HL-60 (cell line): ENCODE data around the gene SGO2.

ENCODE experiments used
- DNase-seq, 2 experiments: peaks; one replicate each; pipeline ENCODE4 v3.0.0-alpha.2; 2010 to 2020; ENCODE audit warnings: low read depth in 1 of 2, low spot score in 1 of 2
- H3K27ac ChIP-seq: fragments of 250-450 bp; sonication (Bioruptor Pico); replicated peaks from 2 replicates; pipeline ENCODE4 v1.5.1; 2020; ENCODE audit warnings: mild to moderate bottlenecking, moderate library complexity
- H3K27me3 ChIP-seq: fragments of 250-450 bp; sonication (Bioruptor Pico); 2 replicates; pipeline ENCODE4 v1.5.1; 2021; ENCODE audit warnings: mild to moderate bottlenecking, moderate library complexity; ENCODE audit not compliant: insufficient read depth, poor library complexity, severe bottlenecking
- H3K4me3 ChIP-seq: replicated peaks from 2 replicates; pipeline ENCODE4 v1.5.1; 2011; ENCODE audit warnings: mild to moderate bottlenecking, control low read depth, low read length; ENCODE audit not compliant: insufficient read depth
- CTCF ChIP-seq: IDR thresholded peaks from one replicate; pipeline ENCODE4 v1.5.1; 2011; ENCODE audit warnings: low read length, control low read depth, inconsistent platforms; ENCODE audit not compliant: insufficient read depth
- GABPA ChIP-seq: IDR thresholded peaks from 2 replicates; pipeline ENCODE4 v1.6.1; 2012; ENCODE audit warnings: low read depth
- POLR2AphosphoS5 ChIP-seq: IDR thresholded peaks from 2 replicates; pipeline ENCODE4 v1.6.1; 2012; ENCODE audit warnings: low read depth
- SPI1 ChIP-seq: IDR thresholded peaks from 2 replicates; pipeline ENCODE4 v1.6.1; 2012; ENCODE audit warnings: low read depth, mild to moderate bottlenecking, borderline replicate concordance
- TF ChIP-seq, protein P1 (sequence below): IDR thresholded peaks from 2 replicates; pipeline ENCODE4 v1.6.1; 2012; ENCODE audit warnings: low read depth; ENCODE audit not compliant: insufficient replicate concordance

SGO2 gene

GRCh38 chr2:200515155-200515554 lies 10.9 kb upstream of the SGO2 start:
- Histone ChIP-seq H3K27ac (no peak overlapping the region), H3K27me3 (no peaks in the 10 kb centered on the region), H3K4me3 (no peak overlapping the region)
- DNase-seq: no peak
- TF ChIP-seq SPI1 (no peak), CTCF (no peak), GABPA (no peak), POLR2AphosphoS5 (no peak)
- TF ChIP-seq, protein P1, sequence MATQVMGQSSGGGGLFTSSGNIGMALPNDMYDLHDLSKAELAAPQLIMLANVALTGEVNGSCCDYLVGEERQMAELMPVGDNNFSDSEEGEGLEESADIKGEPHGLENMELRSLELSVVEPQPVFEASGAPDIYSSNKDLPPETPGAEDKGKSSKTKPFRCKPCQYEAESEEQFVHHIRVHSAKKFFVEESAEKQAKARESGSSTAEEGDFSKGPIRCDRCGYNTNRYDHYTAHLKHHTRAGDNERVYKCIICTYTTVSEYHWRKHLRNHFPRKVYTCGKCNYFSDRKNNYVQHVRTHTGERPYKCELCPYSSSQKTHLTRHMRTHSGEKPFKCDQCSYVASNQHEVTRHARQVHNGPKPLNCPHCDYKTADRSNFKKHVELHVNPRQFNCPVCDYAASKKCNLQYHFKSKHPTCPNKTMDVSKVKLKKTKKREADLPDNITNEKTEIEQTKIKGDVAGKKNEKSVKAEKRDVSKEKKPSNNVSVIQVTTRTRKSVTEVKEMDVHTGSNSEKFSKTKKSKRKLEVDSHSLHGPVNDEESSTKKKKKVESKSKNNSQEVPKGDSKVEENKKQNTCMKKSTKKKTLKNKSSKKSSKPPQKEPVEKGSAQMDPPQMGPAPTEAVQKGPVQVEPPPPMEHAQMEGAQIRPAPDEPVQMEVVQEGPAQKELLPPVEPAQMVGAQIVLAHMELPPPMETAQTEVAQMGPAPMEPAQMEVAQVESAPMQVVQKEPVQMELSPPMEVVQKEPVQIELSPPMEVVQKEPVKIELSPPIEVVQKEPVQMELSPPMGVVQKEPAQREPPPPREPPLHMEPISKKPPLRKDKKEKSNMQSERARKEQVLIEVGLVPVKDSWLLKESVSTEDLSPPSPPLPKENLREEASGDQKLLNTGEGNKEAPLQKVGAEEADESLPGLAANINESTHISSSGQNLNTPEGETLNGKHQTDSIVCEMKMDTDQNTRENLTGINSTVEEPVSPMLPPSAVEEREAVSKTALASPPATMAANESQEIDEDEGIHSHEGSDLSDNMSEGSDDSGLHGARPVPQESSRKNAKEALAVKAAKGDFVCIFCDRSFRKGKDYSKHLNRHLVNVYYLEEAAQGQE: no peak

DNA sequence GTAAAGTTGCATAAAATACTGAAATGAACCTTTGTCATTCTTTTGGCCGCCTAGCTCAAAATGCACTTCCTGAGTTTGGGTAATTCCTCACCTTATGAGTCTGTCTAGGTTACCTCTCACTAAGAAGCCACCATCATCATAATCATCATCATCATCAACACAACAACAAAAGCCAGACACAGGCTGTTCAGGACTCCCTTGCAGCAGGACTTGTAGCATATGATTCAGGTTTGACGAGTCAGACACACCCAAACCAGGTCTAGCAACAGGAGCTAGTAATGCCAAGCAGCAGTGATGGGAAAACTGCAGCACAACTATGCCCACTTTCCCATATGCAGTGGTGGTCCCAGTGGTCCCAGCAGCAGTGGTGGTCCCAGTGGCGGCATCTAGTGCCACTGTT lies 2.8 kb upstream of the SGO2 start:
- TF ChIP-seq SPI1: no peak
- TF ChIP-seq CTCF: no peak
- TF ChIP-seq POLR2AphosphoS5: no peak
- TF ChIP-seq, protein P1: no peak
- TF ChIP-seq GABPA: no peak
- H3K4me3 ChIP-seq: no peak overlapping the region
- no peak overlapping the region for H3K27ac ChIP-seq
- no peaks in the 10 kb centered on the region for H3K27me3 ChIP-seq
- no peak for DNase-seq

GRCh38 chr2:200523604-200524003 lies 2.4 kb upstream of the SGO2 start:
- H3K27ac ChIP-seq: no peak overlapping the region
- no peak overlapping the region for H3K4me3 ChIP-seq
- H3K27me3 ChIP-seq: no peaks in the 10 kb centered on the region
- no peak for DNase-seq
- TF ChIP-seq POLR2AphosphoS5 (no peak), CTCF (no peak), SPI1 (no peak)

- no peak for DNase-seq
- H3K4me3 ChIP-seq: no peak overlapping the region
- H3K27ac ChIP-seq: no peak overlapping the region
- TF ChIP-seq, protein P1: no peak
- TF ChIP-seq POLR2AphosphoS5 (no peak), CTCF (no peak), SPI1 (no peak), GABPA (no peak)
- H3K27me3 ChIP-seq: no peaks in the 10 kb centered on the region
These were observed 941 bp upstream of the SGO2 start for GRCh38 chr2:200525066-200525465.
